Effector memory CD4-positive, alpha-beta T cell (primary cell): Measurements from ENCODE around the gene CAMK4.
A peak's percentile ranks its signal among the peaks of the same experiment; 100 is the strongest.
"Not testable (repeated sequence)": the region's sequence is repeated elsewhere in the genome, so short reads cannot be mapped to it uniquely, and the experiment has no call there.

Experiments used
- DNase-seq, 3 donors: peaks; one replicate each; pipeline ENCODE4 v3.0.0-alpha.2; 2020
- H3K27ac ChIP-seq: 2 replicates; pipeline ENCODE4 v1.7.0; 2013; ENCODE audit warnings: mild to moderate bottlenecking, low read length, moderate library complexity; ENCODE audit not compliant: insufficient read depth, poor library complexity, severe bottlenecking
- H3K27me3 ChIP-seq: replicated peaks from 2 replicates; pipeline ENCODE4 v1.7.0; 2013; ENCODE audit warnings: mild to moderate bottlenecking, low read length; ENCODE audit not compliant: insufficient read depth, control insufficient read depth, poor library complexity, severe bottlenecking
- H3K36me3 ChIP-seq: 2 replicates; pipeline ENCODE4 v1.7.0; 2013; ENCODE audit warnings: mild to moderate bottlenecking, low read length, moderate library complexity; ENCODE audit not compliant: control insufficient read depth, insufficient read depth
- H3K4me1 ChIP-seq: 2 replicates; pipeline ENCODE4 v1.7.0; 2013; ENCODE audit warnings: low read length, mild to moderate bottlenecking; ENCODE audit not compliant: control insufficient read depth, insufficient read depth, poor library complexity, severe bottlenecking
- H3K4me3 ChIP-seq: 2 replicates; pipeline ENCODE4 v1.7.0; 2013; ENCODE audit warnings: low read length, low read depth, mild to moderate bottlenecking; ENCODE audit not compliant: insufficient read depth, poor library complexity, severe bottlenecking
- H3K9me3 ChIP-seq: 2 replicates; pipeline ENCODE4 v1.7.0; 2013; ENCODE audit warnings: mild to moderate bottlenecking, low read length, moderate library complexity; ENCODE audit not compliant: control insufficient read depth

The CAMK4 gene

DNA sequence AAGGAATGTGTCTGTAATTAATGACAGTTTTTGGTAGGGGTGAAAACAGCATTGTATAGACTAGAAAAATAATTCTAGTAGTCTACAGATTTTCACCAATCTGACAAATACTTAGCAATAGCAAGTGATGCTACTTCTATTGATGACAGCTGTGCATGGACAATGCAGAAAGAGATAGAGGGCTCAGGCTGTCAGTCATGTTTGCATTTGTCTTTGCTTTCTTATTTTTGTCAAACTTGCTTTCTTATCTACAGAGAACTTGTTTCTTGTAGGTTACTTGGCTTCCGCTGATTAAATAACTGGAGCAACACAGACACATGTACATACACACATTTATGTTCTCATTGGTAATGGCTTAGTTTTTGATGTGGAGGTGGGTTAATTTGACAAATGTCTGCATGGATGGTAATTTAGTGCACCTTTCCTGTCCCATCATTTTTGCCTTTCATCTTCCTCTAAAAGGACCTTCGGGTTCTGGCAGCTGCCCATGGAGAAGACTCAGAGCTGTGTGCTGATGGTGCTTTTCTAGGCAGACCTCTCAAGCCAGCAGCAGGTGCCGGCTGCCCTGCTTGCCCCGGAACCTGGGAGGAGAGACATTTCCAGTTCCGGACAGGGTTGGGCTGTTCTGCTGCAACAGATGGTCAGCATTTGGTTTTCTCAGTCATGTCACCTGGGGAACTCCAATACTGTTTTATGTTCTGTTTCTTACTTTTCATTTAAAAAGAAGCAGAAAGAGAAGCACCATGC, 28.8 kb downstream of the CAMK4 start:
- no peak for DNase-seq
- no peaks in the 10 kb centered on the region for H3K9me3 ChIP-seq
- H3K4me3 ChIP-seq = no peak overlapping the region
- H3K27ac ChIP-seq = peak overlapping the region; percentile 81
- H3K36me3 ChIP-seq = peaks cover 2% of the 10 kb centered on the region
- H3K4me1 ChIP-seq = peaks cover 47% of the 10 kb centered on the region
- no peaks in the 10 kb centered on the region for H3K27me3 ChIP-seq

DNA sequence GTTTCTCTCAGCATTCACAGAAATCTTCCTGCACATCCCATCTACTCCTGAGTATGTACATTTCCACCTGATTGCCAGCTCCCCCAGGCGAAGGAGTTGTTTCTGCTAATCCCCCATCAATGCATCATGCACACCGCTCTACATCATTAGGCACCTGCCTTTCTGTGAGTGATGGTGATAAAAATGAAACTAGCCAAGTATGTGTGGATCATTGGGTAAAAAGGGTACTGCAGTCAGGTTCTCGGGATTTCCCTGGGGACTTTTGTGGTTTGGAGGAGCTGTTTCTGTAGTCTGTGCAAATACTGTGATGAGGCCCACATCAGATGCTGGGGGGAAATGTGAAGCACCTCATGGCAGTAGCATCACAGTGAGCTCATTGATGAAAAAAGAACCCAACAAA, 30.4 kb downstream of the CAMK4 start:
- Histone ChIP-seq H3K36me3 (peaks cover 2% of the 10 kb centered on the region), H3K9me3 (no peaks in the 10 kb centered on the region), H3K27me3 (no peaks in the 10 kb centered on the region), H3K4me3 (no peak overlapping the region), H3K27ac (peak overlapping the region; percentile 81), H3K4me1 (peaks cover 40% of the 10 kb centered on the region)
- peak; percentile 61 to 64 (median 63) for DNase-seq

DNA sequence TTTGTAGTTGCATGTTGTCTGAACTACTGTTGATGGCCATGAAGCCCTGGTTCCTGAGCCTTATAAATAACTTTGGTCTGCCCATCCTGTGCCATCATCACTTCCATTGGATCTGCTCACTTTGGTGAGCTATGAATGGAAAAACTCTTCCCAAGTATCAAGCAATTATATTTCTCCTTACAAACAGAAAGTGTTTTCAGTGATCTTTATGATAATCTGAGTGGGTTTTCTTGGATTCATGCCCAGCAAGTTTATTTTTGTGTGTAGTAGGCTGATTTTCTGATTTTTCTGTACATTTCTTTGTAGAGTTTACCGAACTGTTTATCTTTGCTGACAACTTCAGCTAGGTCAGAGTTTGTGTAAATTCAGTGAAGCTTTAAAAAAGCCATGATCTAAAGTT, 31.0 kb downstream of the CAMK4 start:
- no peak for DNase-seq
- H3K36me3 ChIP-seq = peaks cover 2% of the 10 kb centered on the region
- peaks cover 39% of the 10 kb centered on the region for H3K4me1 ChIP-seq
- H3K27me3 ChIP-seq = no peaks in the 10 kb centered on the region
- H3K4me3 ChIP-seq = no peak overlapping the region
- H3K27ac ChIP-seq = peak overlapping the region; percentile 81
- H3K9me3 ChIP-seq = no peaks in the 10 kb centered on the region

DNA sequence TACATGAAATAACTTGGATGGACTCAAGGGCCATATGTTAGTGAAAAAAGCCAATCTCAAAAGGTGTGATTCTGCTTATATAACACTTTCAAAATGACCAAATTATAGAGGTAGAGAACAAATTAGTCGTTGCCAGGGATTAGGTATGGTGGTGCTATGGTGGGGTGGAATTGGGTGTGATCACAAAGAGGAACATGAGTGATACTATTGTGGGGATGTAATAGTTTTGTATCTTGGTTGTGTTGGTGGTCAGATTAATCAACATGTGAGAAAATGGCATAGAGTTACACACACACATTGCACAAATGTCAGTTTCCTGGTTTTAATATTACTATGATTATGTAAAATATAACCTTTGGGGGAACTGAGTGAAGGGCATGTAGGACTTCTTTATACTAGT, 31.9 kb downstream of the CAMK4 start:
- Histone ChIP-seq H3K9me3 (no peaks in the 10 kb centered on the region), H3K36me3 (peaks cover 2% of the 10 kb centered on the region), H3K4me3 (no peak overlapping the region), H3K27me3 (no peaks in the 10 kb centered on the region), H3K27ac (peak overlapping the region; percentile 81), H3K4me1 (peaks cover 37% of the 10 kb centered on the region)
- no peak for DNase-seq

DNA sequence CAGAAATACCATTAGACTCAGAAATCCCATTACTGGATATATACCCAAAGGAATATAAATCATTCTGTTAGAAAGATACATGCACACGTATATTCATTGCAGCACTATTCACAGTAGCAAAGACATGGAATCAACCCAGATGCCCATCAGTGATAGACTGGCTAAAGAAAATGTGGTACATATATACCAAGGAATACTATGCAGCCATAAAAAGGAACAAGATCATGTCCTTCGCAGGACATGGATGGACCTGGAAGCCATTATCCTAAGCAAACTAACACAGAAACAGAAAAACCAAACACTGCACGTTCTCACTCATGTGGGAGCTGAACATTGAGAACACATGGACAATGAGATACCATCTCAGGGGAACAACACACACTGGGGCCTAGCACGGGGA, 33.4 kb downstream of the CAMK4 start:
- H3K9me3 ChIP-seq, H3K36me3 ChIP-seq, DNase-seq, H3K27ac ChIP-seq, H3K27me3 ChIP-seq, H3K4me3 ChIP-seq: not testable (repeated sequence)
- peaks cover 32% of the 10 kb centered on the region for H3K4me1 ChIP-seq

DNA sequence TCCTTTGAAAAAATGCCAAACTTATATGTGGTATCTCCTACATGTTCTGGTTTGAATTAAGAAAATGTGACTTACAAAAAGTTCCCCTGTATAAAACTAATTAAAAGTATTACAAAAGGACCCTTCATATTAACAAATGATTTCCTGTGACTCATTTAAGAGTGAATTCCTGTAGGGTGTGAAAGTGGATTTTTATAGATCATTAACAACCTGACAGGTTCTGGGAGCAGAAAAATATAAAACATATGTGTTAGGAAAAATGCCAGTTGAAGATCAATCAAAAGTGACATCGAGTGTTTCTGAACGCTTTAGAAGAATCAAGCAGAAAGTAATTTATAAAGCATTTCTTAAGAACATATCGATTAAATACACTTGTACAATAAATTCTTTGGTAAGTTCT, 35.5 kb downstream of the CAMK4 start:
- H3K9me3 ChIP-seq = no peaks in the 10 kb centered on the region
- H3K27me3 ChIP-seq = no peaks in the 10 kb centered on the region
- H3K4me1 ChIP-seq = peaks cover 25% of the 10 kb centered on the region
- H3K4me3 ChIP-seq = no peak overlapping the region
- peaks cover 2% of the 10 kb centered on the region for H3K36me3 ChIP-seq
- no peak for DNase-seq
- H3K27ac ChIP-seq = no peak overlapping the region

DNA sequence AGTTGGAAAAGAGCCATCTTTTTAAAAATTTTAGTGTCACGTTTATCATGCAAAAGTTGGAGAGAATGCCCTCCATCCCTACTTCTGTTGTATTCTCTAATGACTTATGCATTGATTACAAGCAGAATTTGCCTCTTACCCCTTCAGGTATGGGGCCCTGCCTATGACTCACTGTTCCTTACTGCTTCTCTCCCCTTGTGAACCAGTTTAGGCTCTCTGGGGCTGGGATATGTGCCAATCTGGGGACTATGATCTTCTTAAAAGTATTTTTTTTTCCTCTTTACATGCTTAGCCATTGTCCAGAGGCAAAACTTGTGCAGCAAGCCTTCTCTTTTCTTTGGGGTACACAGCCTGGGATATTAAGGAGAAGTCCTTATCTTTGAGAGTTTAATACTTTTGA, 37.4 kb downstream of the CAMK4 start:
- H3K36me3 ChIP-seq = peaks cover 2% of the 10 kb centered on the region
- H3K27ac ChIP-seq = no peak overlapping the region
- H3K4me1 ChIP-seq = peaks cover 10% of the 10 kb centered on the region
- no peak overlapping the region for H3K4me3 ChIP-seq
- H3K27me3 ChIP-seq = no peaks in the 10 kb centered on the region
- no peaks in the 10 kb centered on the region for H3K9me3 ChIP-seq
- DNase-seq = no peak

DNA sequence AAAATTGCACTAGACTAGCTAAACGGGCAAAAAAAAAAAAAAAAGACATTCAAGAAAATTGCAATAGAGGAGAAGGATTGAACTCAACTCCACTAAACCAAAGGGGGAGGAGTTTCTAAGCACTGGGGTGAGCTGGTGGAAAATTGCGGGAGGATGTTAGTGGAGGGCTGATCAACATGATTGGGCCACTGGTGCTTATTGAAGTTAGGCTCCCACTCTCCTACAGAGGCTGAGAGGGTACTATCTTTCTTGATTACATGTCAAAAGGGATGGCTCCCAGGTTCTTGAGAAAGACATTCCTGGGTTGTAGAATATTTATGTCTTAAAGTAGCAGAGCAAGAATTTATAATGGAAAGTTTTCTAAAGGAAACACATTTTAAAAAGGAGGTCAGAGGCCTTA, 38.0 kb downstream of the CAMK4 start:
- Histone ChIP-seq H3K36me3 (peaks cover 2% of the 10 kb centered on the region), H3K27me3 (no peaks in the 10 kb centered on the region)
- DNase-seq = no peak

DNA sequence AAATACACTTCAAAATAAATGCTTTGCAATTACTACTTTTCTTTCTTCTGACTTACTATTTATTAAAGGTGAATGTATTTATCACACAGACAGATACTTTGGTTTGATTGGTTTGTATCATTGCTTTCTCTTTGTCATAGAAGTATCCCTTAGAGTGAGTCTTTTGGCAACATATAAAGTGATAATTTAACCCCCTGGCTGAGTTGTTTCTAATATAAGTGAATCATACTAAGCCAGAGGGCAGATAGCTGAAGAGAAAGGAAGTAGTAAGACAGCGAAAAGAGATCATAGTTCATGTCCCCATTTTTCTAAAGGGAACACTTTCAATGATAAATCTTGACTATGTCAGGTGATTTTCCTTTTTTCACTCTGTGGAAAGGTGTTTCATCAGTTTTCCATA, 38.6 kb downstream of the CAMK4 start:
- DNase-seq = no peak
- H3K27me3 ChIP-seq = no peaks in the 10 kb centered on the region

More for the DNA sequence above, 38.0 kb downstream of the CAMK4 start:
- no peak overlapping the region for H3K4me3 ChIP-seq
- H3K27ac ChIP-seq = no peak overlapping the region
- H3K4me1 ChIP-seq = peaks cover 10% of the 10 kb centered on the region
- no peaks in the 10 kb centered on the region for H3K9me3 ChIP-seq

DNA sequence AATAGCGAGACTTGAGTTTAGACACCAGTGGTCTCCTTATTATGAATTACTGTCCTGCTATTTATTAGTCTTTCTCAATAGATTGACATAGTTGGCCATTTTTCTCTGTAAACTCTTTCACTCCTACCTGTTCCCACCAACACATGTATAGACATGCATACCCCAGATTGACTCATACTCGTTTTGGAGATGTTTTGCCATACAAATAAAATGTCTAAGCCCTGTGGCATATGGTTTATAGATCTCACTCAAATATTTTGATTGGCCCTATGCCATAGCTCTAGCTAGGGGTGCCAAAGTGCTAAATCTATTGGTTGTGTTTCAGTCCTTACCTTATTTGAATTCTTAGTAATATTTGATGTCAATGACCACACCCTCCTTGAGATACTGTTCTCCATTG, 42.3 kb downstream of the CAMK4 start:
- no peak overlapping the region for H3K27ac ChIP-seq
- no peaks in the 10 kb centered on the region for H3K9me3 ChIP-seq
- H3K4me1 ChIP-seq = peaks cover 3% of the 10 kb centered on the region
- H3K4me3 ChIP-seq = no peak overlapping the region
- DNase-seq = no peak
- no peaks in the 10 kb centered on the region for H3K27me3 ChIP-seq
- H3K36me3 ChIP-seq = peaks cover 3% of the 10 kb centered on the region

More for the DNA sequence above, 38.6 kb downstream of the CAMK4 start:
- H3K9me3 ChIP-seq = no peaks in the 10 kb centered on the region
- H3K4me3 ChIP-seq = no peak overlapping the region
- H3K36me3 ChIP-seq = peaks cover under 1% of the 10 kb centered on the region
- no peak overlapping the region for H3K27ac ChIP-seq
- peaks cover 10% of the 10 kb centered on the region for H3K4me1 ChIP-seq
